Prostate gland (tissue), 2 donors: ENCODE data around the gene TSPAN7.

Source experiments
- POLR2A ChIP-seq: fragments of 450-650 bp; IDR thresholded peaks from one replicate; pipeline ENCODE4 v1.6.1; 2016; ENCODE audit warnings: antibody characterized with exemption, mild to moderate bottlenecking
- TF ChIP-seq, protein P1 (sequence below), 4 experiments: fragments of 200-600 bp in 2 of 4; fragments of 450-650 bp in 2 of 4; sonication (generic) in 2 of 4; IDR thresholded peaks; 1 replicate in 3 of 4; 2 replicates in 1 of 4; pipeline ENCODE4 v1.5.1; 2016 to 2019; ENCODE audit warnings: antibody characterized with exemption in 4 of 4, mild to moderate bottlenecking in 2 of 4, moderate library complexity in 2 of 4

DNA sequence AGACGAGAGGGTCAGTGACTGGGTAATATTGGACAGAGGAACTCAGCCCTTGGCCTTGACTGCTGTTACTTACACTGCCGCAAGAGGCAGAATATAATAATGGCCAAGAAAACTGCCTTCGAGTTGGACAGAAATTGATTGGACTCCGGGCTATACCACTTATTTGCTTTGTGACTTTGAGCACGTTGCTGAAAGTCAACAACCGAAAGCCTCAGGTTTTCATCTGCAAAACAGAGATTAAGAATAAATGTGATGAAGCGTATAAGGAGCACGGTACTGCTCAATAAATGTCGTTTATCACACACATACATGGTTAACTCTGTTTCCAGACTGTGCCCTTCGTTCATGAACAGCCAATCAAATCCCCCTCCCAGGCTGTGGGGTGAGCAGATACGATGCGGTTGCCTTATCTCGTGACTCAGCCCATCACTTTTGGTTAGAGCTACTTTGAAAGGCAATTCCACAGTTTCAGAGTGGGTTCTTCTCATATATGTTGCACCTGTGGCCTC lies 91.6 kb downstream of the TSPAN7 start:
- TF ChIP-seq, protein P1, sequence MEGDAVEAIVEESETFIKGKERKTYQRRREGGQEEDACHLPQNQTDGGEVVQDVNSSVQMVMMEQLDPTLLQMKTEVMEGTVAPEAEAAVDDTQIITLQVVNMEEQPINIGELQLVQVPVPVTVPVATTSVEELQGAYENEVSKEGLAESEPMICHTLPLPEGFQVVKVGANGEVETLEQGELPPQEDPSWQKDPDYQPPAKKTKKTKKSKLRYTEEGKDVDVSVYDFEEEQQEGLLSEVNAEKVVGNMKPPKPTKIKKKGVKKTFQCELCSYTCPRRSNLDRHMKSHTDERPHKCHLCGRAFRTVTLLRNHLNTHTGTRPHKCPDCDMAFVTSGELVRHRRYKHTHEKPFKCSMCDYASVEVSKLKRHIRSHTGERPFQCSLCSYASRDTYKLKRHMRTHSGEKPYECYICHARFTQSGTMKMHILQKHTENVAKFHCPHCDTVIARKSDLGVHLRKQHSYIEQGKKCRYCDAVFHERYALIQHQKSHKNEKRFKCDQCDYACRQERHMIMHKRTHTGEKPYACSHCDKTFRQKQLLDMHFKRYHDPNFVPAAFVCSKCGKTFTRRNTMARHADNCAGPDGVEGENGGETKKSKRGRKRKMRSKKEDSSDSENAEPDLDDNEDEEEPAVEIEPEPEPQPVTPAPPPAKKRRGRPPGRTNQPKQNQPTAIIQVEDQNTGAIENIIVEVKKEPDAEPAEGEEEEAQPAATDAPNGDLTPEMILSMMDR (IDR thresholded peaks at IDR 0.05): no peak
- TF ChIP-seq POLR2A: no peak
